Neural cell (in vitro differentiated cells): ENCODE data around the gene VSIG8. TPM values are rescaled to one million over a fixed set of nuclear protein-coding genes. Genes with fewer than 3 reads are reported as not detected.

ENCODE experiments used
- H2AFZ ChIP-seq: fragments of 200-600, 300-800 bp; sonication (generic), shearing (Covaris generic); 2 replicates; pipeline ENCODE4 v1.6.0; 2014; ENCODE audit warnings: low read depth, mild to moderate bottlenecking, antibody characterized with exemption, low read length, moderate library complexity
- H3F3A ChIP-seq: fragments of 200-600 bp; shearing (Covaris generic); 2 replicates; pipeline ENCODE4 v1.6.1; 2016; ENCODE audit warnings: mild to moderate bottlenecking, moderate library complexity, mixed read lengths, antibody characterized with exemption, low read length; ENCODE audit not compliant: insufficient read depth, poor library complexity, severe bottlenecking
- H3K27ac ChIP-seq: fragments of 200-600, 300-800 bp; sonication (generic), shearing (Covaris generic); 2 replicates; pipeline ENCODE4 v1.5.1; 2014; ENCODE audit warnings: mild to moderate bottlenecking, low read length, moderate library complexity
- H3K27me3 ChIP-seq: fragments of 300-800, 200-600 bp; sonication (generic), shearing (Covaris generic); 2 replicates; pipeline ENCODE4 v1.6.0; 2014; ENCODE audit warnings: mild to moderate bottlenecking, low read depth, low read length, moderate library complexity; ENCODE audit not compliant: insufficient read depth
- H3K36me3 ChIP-seq: fragments of 300-800, 200-600 bp; sonication (generic), shearing (Covaris generic); 2 replicates; pipeline ENCODE4 v1.5.1; 2014; ENCODE audit warnings: mild to moderate bottlenecking, antibody characterized with exemption, low read length, moderate library complexity; ENCODE audit not compliant: insufficient read depth
- H3K4me2 ChIP-seq: fragments of 300-800, 200-600 bp; sonication (generic), shearing (Covaris generic); 2 replicates; pipeline ENCODE4 v1.6.0; 2014; ENCODE audit warnings: mild to moderate bottlenecking, low read length
- H3K4me3 ChIP-seq: fragments of 300-800, 200-600 bp; sonication (generic), shearing (Covaris generic); 2 replicates; pipeline ENCODE4 v1.5.1; 2014; ENCODE audit warnings: mild to moderate bottlenecking, low read length, moderate library complexity
- H3K79me2 ChIP-seq: fragments of 200-600 bp; shearing (Covaris generic); replicated peaks from 2 replicates; pipeline ENCODE4 v1.6.0; 2014; ENCODE audit warnings: mild to moderate bottlenecking, low read length, moderate library complexity; ENCODE audit not compliant: insufficient read depth
- H3K9ac ChIP-seq: fragments of 300-800, 200-600 bp; sonication (generic), shearing (Covaris generic); 2 replicates; pipeline ENCODE4 v1.6.1; 2016; ENCODE audit warnings: mild to moderate bottlenecking, low read length, mixed read lengths
- H3K9me2 ChIP-seq: fragments of 200-600 bp; shearing (Covaris generic); 2 replicates; pipeline ENCODE4 v1.6.1; 2016; ENCODE audit warnings: mild to moderate bottlenecking, low read length, mixed read lengths; ENCODE audit not compliant: insufficient read depth
- H3K9me3 ChIP-seq: fragments of 200-600, 300-800 bp; sonication (generic), shearing (Covaris generic); 2 replicates; pipeline ENCODE4 v1.6.1; 2016; ENCODE audit warnings: mild to moderate bottlenecking, mixed run types, low read length, moderate library complexity, mixed read lengths
- H4K20me1 ChIP-seq: fragments of 200-600 bp; shearing (Covaris generic); 2 replicates; pipeline ENCODE4 v1.6.1; 2016; ENCODE audit warnings: mild to moderate bottlenecking, mixed run types; ENCODE audit not compliant: insufficient read depth
- EP300 ChIP-seq: fragments of 450-650 bp; conservative IDR thresholded peaks from 2 replicates; pipeline ENCODE4 v1.6.1; 2014; ENCODE audit warnings: antibody characterized with exemption, mild to moderate bottlenecking, moderate library complexity; ENCODE audit not compliant: poor library complexity, severe bottlenecking
- EZH2 ChIP-seq: fragments of 200-600, 300-800 bp; shearing (Covaris generic), sonication (generic); IDR thresholded peaks from 2 replicates; pipeline ENCODE4 v1.6.1; 2014; ENCODE audit warnings: antibody characterized with exemption, low read length, borderline replicate concordance, mild to moderate bottlenecking; ENCODE audit not compliant: insufficient read depth, poor library complexity, severe bottlenecking
- MXI1 ChIP-seq: fragments of 450-650 bp; conservative IDR thresholded peaks from 2 replicates; pipeline ENCODE4 v1.6.1; 2014; ENCODE audit warnings: antibody characterized with exemption, mild to moderate bottlenecking; ENCODE audit not compliant: poor library complexity, severe bottlenecking
- POLR2AphosphoS5 ChIP-seq: IDR thresholded peaks from 2 replicates; pipeline ENCODE4 v1.6.1; 2012
- RAD21 ChIP-seq: fragments of 450-650 bp; conservative IDR thresholded peaks from 2 replicates; pipeline ENCODE4 v1.6.1; 2014; ENCODE audit warnings: antibody characterized with exemption, mild to moderate bottlenecking, moderate library complexity
- SMC3 ChIP-seq: fragments of 450-650 bp; conservative IDR thresholded peaks from 2 replicates; pipeline ENCODE4 v1.6.1; 2014; ENCODE audit warnings: antibody characterized with exemption, mild to moderate bottlenecking, moderate library complexity; ENCODE audit not compliant: poor library complexity
- TAF1 ChIP-seq: IDR thresholded peaks from 2 replicates; pipeline ENCODE4 v1.6.1; 2012; ENCODE audit warnings: low read depth
- polyA minus RNA-seq: library from RNA; depleted of rRNA, polyadenylated mRNA; stranded (reverse); fragments of >200 nt; gene quantifications from 2 replicates; pipeline ENCODE4 v1.2.3, GENCODE V29; 2014
- polyA plus RNA-seq: library from polyadenylated mRNA; depleted of rRNA; stranded (reverse); fragments of >200 nt; gene quantifications from 2 replicates; pipeline ENCODE4 v1.2.3, GENCODE V29; 2014
- TF ChIP-seq, protein P1 (sequence below): fragments of 450-650 bp; IDR thresholded peaks from 2 replicates; pipeline ENCODE4 v1.5.1; 2014; ENCODE audit warnings: antibody characterized with exemption, mild to moderate bottlenecking, moderate library complexity; ENCODE audit not compliant: poor library complexity, severe bottlenecking
- TF ChIP-seq, protein P2 (sequence below): IDR thresholded peaks from 2 replicates; pipeline ENCODE4 v1.6.1; 2012; ENCODE audit warnings: borderline replicate concordance

VSIG8 gene, protein sequence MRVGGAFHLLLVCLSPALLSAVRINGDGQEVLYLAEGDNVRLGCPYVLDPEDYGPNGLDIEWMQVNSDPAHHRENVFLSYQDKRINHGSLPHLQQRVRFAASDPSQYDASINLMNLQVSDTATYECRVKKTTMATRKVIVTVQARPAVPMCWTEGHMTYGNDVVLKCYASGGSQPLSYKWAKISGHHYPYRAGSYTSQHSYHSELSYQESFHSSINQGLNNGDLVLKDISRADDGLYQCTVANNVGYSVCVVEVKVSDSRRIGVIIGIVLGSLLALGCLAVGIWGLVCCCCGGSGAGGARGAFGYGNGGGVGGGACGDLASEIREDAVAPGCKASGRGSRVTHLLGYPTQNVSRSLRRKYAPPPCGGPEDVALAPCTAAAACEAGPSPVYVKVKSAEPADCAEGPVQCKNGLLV
- polyA plus RNA-seq (0.37 TPM in 1 of 2 replicates, not detected in the other), polyA minus RNA-seq (not detected in 2 replicates)

DNA sequence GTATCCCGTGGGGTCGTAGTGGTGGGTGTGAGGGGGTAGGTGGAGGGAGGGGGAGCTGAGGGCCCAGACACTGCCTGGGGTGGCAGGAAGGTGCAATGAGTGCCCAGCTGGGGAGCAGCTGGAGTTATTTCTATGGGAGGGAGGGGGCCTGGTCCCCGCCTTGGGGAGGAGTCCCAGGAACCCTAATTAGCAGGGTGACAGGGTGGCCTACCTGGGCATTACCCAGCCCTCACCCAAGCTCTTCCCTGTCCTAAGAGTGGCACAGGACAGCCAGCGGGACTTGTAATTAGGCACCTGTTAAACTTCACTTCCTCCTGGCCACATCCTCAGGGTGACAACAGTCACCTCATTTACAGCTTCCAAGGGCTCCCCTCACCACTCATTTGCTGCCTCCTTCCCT is at the start of gene VSIG8:
Gene VSIG8 (minus strand): TSS at position 101 of the 400 bp plus-strand sequence. CDS start 136 bp downstream, outside the sequence.
- no peaks in the 10 kb centered on the region for H3K9me2 ChIP-seq
- no peak within 1 kb of the TSS for H3K9ac ChIP-seq
- H3K4me3 ChIP-seq: no peak within 1 kb of the TSS
- H3K27me3 ChIP-seq: peaks cover 8% of the 10 kb centered on the region
- no peaks in the 10 kb centered on the region for H3K9me3 ChIP-seq
- no peaks in the 10 kb centered on the region for H3K79me2 ChIP-seq
- no peaks in the 10 kb centered on the region for H3F3A ChIP-seq
- no peak for TF ChIP-seq EZH2
- no peak for TF ChIP-seq SMC3
- no peak for TF ChIP-seq EP300
- TF ChIP-seq, protein P1, sequence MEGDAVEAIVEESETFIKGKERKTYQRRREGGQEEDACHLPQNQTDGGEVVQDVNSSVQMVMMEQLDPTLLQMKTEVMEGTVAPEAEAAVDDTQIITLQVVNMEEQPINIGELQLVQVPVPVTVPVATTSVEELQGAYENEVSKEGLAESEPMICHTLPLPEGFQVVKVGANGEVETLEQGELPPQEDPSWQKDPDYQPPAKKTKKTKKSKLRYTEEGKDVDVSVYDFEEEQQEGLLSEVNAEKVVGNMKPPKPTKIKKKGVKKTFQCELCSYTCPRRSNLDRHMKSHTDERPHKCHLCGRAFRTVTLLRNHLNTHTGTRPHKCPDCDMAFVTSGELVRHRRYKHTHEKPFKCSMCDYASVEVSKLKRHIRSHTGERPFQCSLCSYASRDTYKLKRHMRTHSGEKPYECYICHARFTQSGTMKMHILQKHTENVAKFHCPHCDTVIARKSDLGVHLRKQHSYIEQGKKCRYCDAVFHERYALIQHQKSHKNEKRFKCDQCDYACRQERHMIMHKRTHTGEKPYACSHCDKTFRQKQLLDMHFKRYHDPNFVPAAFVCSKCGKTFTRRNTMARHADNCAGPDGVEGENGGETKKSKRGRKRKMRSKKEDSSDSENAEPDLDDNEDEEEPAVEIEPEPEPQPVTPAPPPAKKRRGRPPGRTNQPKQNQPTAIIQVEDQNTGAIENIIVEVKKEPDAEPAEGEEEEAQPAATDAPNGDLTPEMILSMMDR: no peak
- TF ChIP-seq, protein P2, sequence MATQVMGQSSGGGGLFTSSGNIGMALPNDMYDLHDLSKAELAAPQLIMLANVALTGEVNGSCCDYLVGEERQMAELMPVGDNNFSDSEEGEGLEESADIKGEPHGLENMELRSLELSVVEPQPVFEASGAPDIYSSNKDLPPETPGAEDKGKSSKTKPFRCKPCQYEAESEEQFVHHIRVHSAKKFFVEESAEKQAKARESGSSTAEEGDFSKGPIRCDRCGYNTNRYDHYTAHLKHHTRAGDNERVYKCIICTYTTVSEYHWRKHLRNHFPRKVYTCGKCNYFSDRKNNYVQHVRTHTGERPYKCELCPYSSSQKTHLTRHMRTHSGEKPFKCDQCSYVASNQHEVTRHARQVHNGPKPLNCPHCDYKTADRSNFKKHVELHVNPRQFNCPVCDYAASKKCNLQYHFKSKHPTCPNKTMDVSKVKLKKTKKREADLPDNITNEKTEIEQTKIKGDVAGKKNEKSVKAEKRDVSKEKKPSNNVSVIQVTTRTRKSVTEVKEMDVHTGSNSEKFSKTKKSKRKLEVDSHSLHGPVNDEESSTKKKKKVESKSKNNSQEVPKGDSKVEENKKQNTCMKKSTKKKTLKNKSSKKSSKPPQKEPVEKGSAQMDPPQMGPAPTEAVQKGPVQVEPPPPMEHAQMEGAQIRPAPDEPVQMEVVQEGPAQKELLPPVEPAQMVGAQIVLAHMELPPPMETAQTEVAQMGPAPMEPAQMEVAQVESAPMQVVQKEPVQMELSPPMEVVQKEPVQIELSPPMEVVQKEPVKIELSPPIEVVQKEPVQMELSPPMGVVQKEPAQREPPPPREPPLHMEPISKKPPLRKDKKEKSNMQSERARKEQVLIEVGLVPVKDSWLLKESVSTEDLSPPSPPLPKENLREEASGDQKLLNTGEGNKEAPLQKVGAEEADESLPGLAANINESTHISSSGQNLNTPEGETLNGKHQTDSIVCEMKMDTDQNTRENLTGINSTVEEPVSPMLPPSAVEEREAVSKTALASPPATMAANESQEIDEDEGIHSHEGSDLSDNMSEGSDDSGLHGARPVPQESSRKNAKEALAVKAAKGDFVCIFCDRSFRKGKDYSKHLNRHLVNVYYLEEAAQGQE: no peak
- no peak for TF ChIP-seq POLR2AphosphoS5
- TF ChIP-seq MXI1: no peak
- TF ChIP-seq TAF1: no peak
- TF ChIP-seq RAD21: no peak
- H3K27ac ChIP-seq: no peak within 1 kb of the TSS
- H3K4me2 ChIP-seq: no peak within 1 kb of the TSS
- H4K20me1 ChIP-seq: no peaks in the 10 kb centered on the region
- no peak within 1 kb of the TSS for H2AFZ ChIP-seq
- no peaks in the 10 kb centered on the region for H3K36me3 ChIP-seq

DNA sequence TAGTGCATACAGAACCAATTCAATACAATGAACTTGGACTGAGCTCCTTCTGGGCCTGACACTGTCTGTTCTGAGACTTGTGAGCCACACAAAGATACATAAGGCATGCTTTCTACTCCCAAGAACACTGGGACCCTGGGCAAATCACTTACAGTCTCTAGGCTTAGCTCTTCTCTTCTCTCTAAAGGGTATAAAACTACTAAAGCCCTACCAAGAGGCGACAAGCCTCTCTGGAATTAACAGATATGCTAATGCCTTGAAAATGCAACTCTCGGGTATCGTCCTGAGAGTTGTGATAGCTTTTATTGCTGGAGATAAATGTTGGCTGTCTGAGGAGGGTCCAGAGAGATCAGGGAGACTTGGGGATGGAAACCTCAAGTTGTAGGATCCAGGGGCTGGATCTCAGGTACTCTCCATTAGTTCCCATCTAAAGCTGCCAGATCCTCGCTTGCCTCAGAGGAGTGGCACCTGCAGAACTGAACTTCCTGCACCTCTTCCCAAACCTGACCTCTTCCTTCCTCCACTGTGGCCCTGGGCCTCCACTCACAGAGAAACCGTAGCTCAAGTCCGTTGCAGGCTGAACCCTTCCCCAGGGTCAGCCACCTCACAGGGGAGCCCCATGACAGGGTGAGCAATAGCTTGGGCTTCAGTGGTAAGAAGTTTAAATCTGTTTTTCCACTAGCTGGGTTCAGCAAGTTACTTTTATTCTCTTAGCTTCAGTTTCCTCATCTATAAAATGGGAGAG is 49.0 kb upstream of the VSIG8 start:
- H3K4me2 ChIP-seq: no peak overlapping the region
- H4K20me1 ChIP-seq: no peaks in the 10 kb centered on the region
- H3K9ac ChIP-seq: no peak overlapping the region
- H2AFZ ChIP-seq: no peak overlapping the region
- H3K9me3 ChIP-seq: no peaks in the 10 kb centered on the region
- no peaks in the 10 kb centered on the region for H3F3A ChIP-seq
- H3K4me3 ChIP-seq: no peak overlapping the region
- TF ChIP-seq MXI1 (no peak), EP300 (no peak), RAD21 (no peak), POLR2AphosphoS5 (no peak), EZH2 (no peak), TAF1 (no peak), SMC3 (no peak)
- TF ChIP-seq, protein P2: no peak
- TF ChIP-seq, protein P1: no peak
- no peaks in the 10 kb centered on the region for H3K36me3 ChIP-seq
- H3K9me2 ChIP-seq: no peaks in the 10 kb centered on the region
- H3K27ac ChIP-seq: no peak overlapping the region
- no peaks in the 10 kb centered on the region for H3K27me3 ChIP-seq
- no peaks in the 10 kb centered on the region for H3K79me2 ChIP-seq
